Panc1 (cell line): ENCODE data around the gene ZFHX2. TPM values are rescaled to one million over a fixed set of nuclear protein-coding genes. Genes with fewer than 3 reads are reported as not detected.

Experiments used
- ATAC-seq: fragments of 200-7000 bp; cut with Tn5 transposase; 2 replicates; pipeline ENCODE4 v1.9.1; 2020; ENCODE audit warnings: mild to moderate bottlenecking, moderate library complexity
- BruUV-seq: library from RNA; stranded (reverse); fragments of 400-500 nt; replicated peaks from 2 replicates; lab custom pipeline; 2021; lab: Mats Ljungman, UMichigan
- CTCF ChIA-PET: fragments of 300-600 bp; sonication (Branson Sonifier 250); formaldehyde crosslinking; loops from one replicate; lab custom pipeline; 2022; ENCODE audit warnings: antibody characterized with exemption; lab: Charles Lee
- POLR2A ChIA-PET: fragments of 300-600 bp; sonication (Branson Sonifier 250); formaldehyde crosslinking; loops from one replicate; lab custom pipeline; 2022; ENCODE audit warnings: antibody characterized with exemption; lab: Charles Lee
- DNase-seq: peaks from one replicate; pipeline ENCODE4 v3.0.0-alpha.2; 2010; ENCODE audit warnings: low read depth, low spot score
- H3K27ac ChIP-seq: 2 replicates; pipeline ENCODE4 v1.5.1; 2011; ENCODE audit warnings: mild to moderate bottlenecking, low read length, inconsistent platforms
- H3K27me3 ChIP-seq: fragments of 200-500 bp; sonication (Bioruptor generic); 2 replicates; pipeline ENCODE4 v1.6.0; 2014; ENCODE audit warnings: low read length, inconsistent platforms; ENCODE audit not compliant: control insufficient read depth, insufficient read depth
- H3K36me3 ChIP-seq: fragments of 200-500 bp; sonication (Bioruptor generic); 2 replicates; pipeline ENCODE4 v1.5.1; 2014; ENCODE audit warnings: inconsistent platforms, mild to moderate bottlenecking, low read length, moderate library complexity; ENCODE audit not compliant: control insufficient read depth, insufficient read depth
- H3K4me1 ChIP-seq: 2 replicates; pipeline ENCODE4 v1.5.1; 2011; ENCODE audit warnings: inconsistent platforms, mild to moderate bottlenecking, low read length, moderate library complexity; ENCODE audit not compliant: control insufficient read depth, insufficient read depth
- H3K4me3 ChIP-seq, 2 experiments: 2 replicates each; pipeline ENCODE4 v1.5.1; 2011 to 2012; ENCODE audit warnings: low read depth in 2 of 2, low read length in 2 of 2, mild to moderate bottlenecking in 2 of 2, inconsistent platforms in 1 of 2, moderate library complexity in 1 of 2
- H3K9me3 ChIP-seq: fragments of 200-500 bp; sonication (Bioruptor generic); 2 replicates; pipeline ENCODE4 v1.5.1; 2014; ENCODE audit warnings: low read depth, mild to moderate bottlenecking, inconsistent platforms, low read length, moderate library complexity; ENCODE audit not compliant: control insufficient read depth, insufficient read depth
- POLR2AphosphoS5 ChIP-seq: IDR thresholded peaks from 2 replicates; pipeline ENCODE4 v1.6.1; 2012; ENCODE audit warnings: mild to moderate bottlenecking, low read depth, low read length, moderate library complexity
- SIN3A ChIP-seq: IDR thresholded peaks from 2 replicates; pipeline ENCODE4 v1.6.1; 2012; ENCODE audit warnings: low read depth, mild to moderate bottlenecking, low read length, moderate library complexity, borderline replicate concordance; ENCODE audit not compliant: insufficient read depth
- TCF7L2 ChIP-seq: IDR thresholded peaks from 2 replicates; pipeline ENCODE4 v1.6.1; 2011; ENCODE audit warnings: mild to moderate bottlenecking, low read depth, low read length, inconsistent platforms
- in situ Hi-C: cut with HindIII; loops from 2 replicates; pipeline ENCODE4 v1.10.0; 2016; ENCODE audit warnings: low sequenced_read_pairs, low pct_unique_long_range_greater_than_20kb
- intact Hi-C: fragments of 100-400 bp; cut with micrococcal nuclease; formaldehyde crosslinking; loops from one replicate; pipeline ENCODE4 v1.10.0; 2022; ENCODE audit not compliant: unreplicated experiment
- total RNA-seq: library from RNA; stranded (reverse); gene quantifications from one replicate; pipeline ENCODE4 v1.2.1, GENCODE V29; 2021; ENCODE audit not compliant: unreplicated experiment
- TF ChIP-seq, protein P1 (sequence below), 2 experiments: IDR thresholded peaks; 2 replicates each; pipeline ENCODE4 v1.6.1; 2011 to 2012; ENCODE audit warnings: low read depth in 2 of 2, control low read depth in 1 of 2, low read length in 1 of 2, mild to moderate bottlenecking in 1 of 2, moderate library complexity in 1 of 2; ENCODE audit not compliant: insufficient read depth in 1 of 2
- TF ChIP-seq, protein P2 (sequence below): fragments of 450-650 bp; IDR thresholded peaks from 2 replicates; pipeline ENCODE4 v1.5.1; 2017; ENCODE audit warnings: mild to moderate bottlenecking

ZFHX2 gene
- total RNA-seq, 1 experiment from 2014 or later, result 2.4 TPM

- ATAC-seq (no peak), DNase-seq (no peak)
- Histone ChIP-seq H3K27ac (no peak overlapping the region), H3K4me3 (no peak overlapping the region), H3K4me1 (no peaks in the 10 kb centered on the region), H3K27me3 (no peaks in the 10 kb centered on the region), H3K9me3 (no peaks in the 10 kb centered on the region), H3K36me3 (peaks cover 15% of the 10 kb centered on the region)
- CTCF ChIA-PET, result no interaction called here
- intact Hi-C loops, result no loop called here
- no TSS peak for BruUV-seq
- in situ Hi-C loops, result no loop called here
- TF ChIP-seq, protein P1, sequence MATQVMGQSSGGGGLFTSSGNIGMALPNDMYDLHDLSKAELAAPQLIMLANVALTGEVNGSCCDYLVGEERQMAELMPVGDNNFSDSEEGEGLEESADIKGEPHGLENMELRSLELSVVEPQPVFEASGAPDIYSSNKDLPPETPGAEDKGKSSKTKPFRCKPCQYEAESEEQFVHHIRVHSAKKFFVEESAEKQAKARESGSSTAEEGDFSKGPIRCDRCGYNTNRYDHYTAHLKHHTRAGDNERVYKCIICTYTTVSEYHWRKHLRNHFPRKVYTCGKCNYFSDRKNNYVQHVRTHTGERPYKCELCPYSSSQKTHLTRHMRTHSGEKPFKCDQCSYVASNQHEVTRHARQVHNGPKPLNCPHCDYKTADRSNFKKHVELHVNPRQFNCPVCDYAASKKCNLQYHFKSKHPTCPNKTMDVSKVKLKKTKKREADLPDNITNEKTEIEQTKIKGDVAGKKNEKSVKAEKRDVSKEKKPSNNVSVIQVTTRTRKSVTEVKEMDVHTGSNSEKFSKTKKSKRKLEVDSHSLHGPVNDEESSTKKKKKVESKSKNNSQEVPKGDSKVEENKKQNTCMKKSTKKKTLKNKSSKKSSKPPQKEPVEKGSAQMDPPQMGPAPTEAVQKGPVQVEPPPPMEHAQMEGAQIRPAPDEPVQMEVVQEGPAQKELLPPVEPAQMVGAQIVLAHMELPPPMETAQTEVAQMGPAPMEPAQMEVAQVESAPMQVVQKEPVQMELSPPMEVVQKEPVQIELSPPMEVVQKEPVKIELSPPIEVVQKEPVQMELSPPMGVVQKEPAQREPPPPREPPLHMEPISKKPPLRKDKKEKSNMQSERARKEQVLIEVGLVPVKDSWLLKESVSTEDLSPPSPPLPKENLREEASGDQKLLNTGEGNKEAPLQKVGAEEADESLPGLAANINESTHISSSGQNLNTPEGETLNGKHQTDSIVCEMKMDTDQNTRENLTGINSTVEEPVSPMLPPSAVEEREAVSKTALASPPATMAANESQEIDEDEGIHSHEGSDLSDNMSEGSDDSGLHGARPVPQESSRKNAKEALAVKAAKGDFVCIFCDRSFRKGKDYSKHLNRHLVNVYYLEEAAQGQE (IDR thresholded peaks at IDR 0.05; ENCODE audit: insufficient read depth in 1 of 2, low read depth in 2 of 2, low read length in 1 of 2), result peak; percentile 83 to 84
- no peak for TF ChIP-seq POLR2AphosphoS5
- POLR2A ChIA-PET, result no interaction called here
These were observed 70.1 kb downstream of the ZFHX2 start for GRCh38 chr14:23481362-23481970.

- peaks cover 32% of the 10 kb centered on the region for H3K36me3 ChIP-seq
- H3K27ac ChIP-seq, result no peak overlapping the region
- DNase-seq, result peak; percentile 33
These were observed 73.3 kb downstream of the ZFHX2 start for GRCh38 chr14:23478109-23478759.

DNA sequence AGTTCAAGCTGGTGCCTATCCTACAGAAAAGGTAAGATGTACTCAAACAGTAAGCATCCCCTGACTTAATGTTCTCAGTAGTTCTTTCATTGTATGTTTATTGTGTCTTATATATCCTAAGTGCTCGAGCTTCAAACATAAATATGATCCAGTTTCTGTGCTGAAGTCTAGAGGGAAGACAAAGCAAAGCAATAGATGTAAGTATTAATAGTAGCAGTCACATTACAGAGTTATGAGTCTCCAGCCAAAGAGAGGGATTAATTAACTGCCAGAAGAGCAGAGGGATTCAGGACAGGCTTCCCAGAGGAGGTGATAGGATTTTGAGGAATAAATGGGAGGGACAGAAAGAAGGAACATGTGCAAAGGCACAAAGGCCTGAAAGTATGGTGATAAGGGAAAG is 80.6 kb downstream of the ZFHX2 start:
- no peak overlapping the region for H3K27ac ChIP-seq
- TF ChIP-seq TCF7L2 (no peak), SIN3A (no peak), POLR2AphosphoS5 (no peak)
- TF ChIP-seq, protein P2, sequence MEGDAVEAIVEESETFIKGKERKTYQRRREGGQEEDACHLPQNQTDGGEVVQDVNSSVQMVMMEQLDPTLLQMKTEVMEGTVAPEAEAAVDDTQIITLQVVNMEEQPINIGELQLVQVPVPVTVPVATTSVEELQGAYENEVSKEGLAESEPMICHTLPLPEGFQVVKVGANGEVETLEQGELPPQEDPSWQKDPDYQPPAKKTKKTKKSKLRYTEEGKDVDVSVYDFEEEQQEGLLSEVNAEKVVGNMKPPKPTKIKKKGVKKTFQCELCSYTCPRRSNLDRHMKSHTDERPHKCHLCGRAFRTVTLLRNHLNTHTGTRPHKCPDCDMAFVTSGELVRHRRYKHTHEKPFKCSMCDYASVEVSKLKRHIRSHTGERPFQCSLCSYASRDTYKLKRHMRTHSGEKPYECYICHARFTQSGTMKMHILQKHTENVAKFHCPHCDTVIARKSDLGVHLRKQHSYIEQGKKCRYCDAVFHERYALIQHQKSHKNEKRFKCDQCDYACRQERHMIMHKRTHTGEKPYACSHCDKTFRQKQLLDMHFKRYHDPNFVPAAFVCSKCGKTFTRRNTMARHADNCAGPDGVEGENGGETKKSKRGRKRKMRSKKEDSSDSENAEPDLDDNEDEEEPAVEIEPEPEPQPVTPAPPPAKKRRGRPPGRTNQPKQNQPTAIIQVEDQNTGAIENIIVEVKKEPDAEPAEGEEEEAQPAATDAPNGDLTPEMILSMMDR, result no peak
- TF ChIP-seq, protein P1 (IDR thresholded peaks at IDR 0.05; ENCODE audit: insufficient read depth in 1 of 2, low read depth in 2 of 2, low read length in 1 of 2), result no peak
- H3K9me3 ChIP-seq, result no peaks in the 10 kb centered on the region
- DNase-seq, result no peak
- in situ Hi-C loops (no loop called here), intact Hi-C loops (no loop called here)
- ATAC-seq, result no peak
- no peak overlapping the region for H3K4me3 ChIP-seq
- ChIA-PET POLR2A (no interaction called here), CTCF (no interaction called here)
- H3K4me1 ChIP-seq, result peaks cover 4% of the 10 kb centered on the region
- BruUV-seq, result no TSS peak
- peaks cover 24% of the 10 kb centered on the region for H3K36me3 ChIP-seq
- H3K27me3 ChIP-seq, result no peaks in the 10 kb centered on the region

More at GRCh38 chr14:23478109-23478759, 73.3 kb downstream of the ZFHX2 start:
- no peak overlapping the region for H3K4me3 ChIP-seq
- intact Hi-C loops, result loop anchor here (2.0 kb wide), 1 partner anchor 81 kb away; no protein-coding TSS in a partner anchor
- no peaks in the 10 kb centered on the region for H3K4me1 ChIP-seq
- ChIA-PET POLR2A (no interaction called here), CTCF (interaction anchor here (0.6 to 1.9 kb wide), 4 partner anchors 34 to 558 kb away, joined by 3 to 13 read pairs (median 8); no protein-coding TSS in a partner anchor)
- no TSS peak for BruUV-seq
- H3K9me3 ChIP-seq, result no peaks in the 10 kb centered on the region
- no peaks in the 10 kb centered on the region for H3K27me3 ChIP-seq
- in situ Hi-C loops, result no loop called here
- no peak for ATAC-seq
- no peak for TF ChIP-seq POLR2AphosphoS5
- TF ChIP-seq, protein P2, result peak; percentile 60; the same call in 1 of the 2 replicates
